Measurements from ENCODE around the gene TMOD3. TPM values are rescaled to one million over a fixed set of nuclear protein-coding genes. Genes with fewer than 3 reads are reported as not detected.

Gene TMOD3
- total RNA-seq, 1 donor from 2014 or later, result 59.2 TPM

DNA sequence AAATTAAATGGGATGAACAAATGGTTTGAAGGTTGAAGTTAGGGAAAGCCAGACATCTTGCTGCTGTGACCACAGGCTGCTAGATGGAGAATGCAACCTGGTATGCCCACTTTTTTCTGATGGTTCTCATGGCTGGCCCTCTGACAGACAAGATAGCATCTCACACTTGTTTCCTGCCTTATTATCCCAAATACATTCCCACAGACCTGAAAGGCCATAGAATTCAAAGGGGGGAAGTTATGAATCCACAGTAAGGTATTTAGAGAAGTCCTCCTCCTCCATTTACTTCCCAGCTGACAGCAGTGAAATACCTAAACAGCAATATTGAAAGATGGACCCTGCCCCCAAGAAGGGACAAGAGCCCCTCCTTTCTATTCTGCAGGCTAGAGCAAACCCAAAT is 109.8 kb downstream of the TMOD3 start:
- Mint-ChIP-seq H3K4me1 (ENCODE audit: low read depth) (peaks cover 15% of the 10 kb centered on the region), H3K4me3 (no peak overlapping the region), H3K36me3 (ENCODE audit: low read depth) (peaks cover 29% of the 10 kb centered on the region), H3K27ac (no peak overlapping the region), H3K27me3 (ENCODE audit: insufficient read depth) (no peaks in the 10 kb centered on the region), H3K9me3 (no peaks in the 10 kb centered on the region)
- intact Hi-C loops (cut with micrococcal nuclease), result no loop called here
- DNase-seq (ENCODE audit: low spot score), result no peak

GRCh38 chr15:51947124-51947523 is 117.7 kb downstream of the TMOD3 start:
- Mint-ChIP-seq H3K36me3 (ENCODE audit: low read depth) (peaks cover 44% of the 10 kb centered on the region), H3K27me3 (ENCODE audit: insufficient read depth) (no peaks in the 10 kb centered on the region), H3K4me1 (ENCODE audit: low read depth) (no peaks in the 10 kb centered on the region), H3K4me3 (no peak overlapping the region), H3K9me3 (no peaks in the 10 kb centered on the region), H3K27ac (no peak overlapping the region)
- intact Hi-C loops (cut with micrococcal nuclease), result no loop called here
- no peak for DNase-seq (ENCODE audit: low spot score)

DNA sequence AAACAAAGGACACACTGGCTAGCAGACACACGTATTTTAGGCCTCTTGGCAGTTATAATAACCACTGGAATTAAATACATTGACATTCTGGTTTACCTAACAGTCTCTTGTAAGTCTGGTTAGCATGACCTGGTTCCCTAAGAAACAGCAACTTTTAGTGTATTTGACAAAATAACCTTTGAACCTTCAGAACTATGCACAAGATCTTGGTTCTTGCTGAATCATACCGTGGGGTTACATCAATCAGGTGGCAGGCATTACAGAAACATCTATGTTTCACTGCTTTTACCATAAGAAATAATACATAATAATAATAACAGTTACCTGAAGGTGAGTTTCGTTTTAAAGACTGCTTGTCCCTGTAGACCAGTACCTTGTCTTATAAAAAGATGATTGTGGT is 123.4 kb downstream of the TMOD3 start:
- DNase-seq (ENCODE audit: low spot score), result no peak
- Mint-ChIP-seq H3K36me3 (ENCODE audit: low read depth) (peaks cover 55% of the 10 kb centered on the region), H3K27ac (no peak overlapping the region), H3K9me3 (no peaks in the 10 kb centered on the region), H3K27me3 (ENCODE audit: insufficient read depth) (no peaks in the 10 kb centered on the region), H3K4me3 (no peak overlapping the region), H3K4me1 (ENCODE audit: low read depth) (no peaks in the 10 kb centered on the region)
- intact Hi-C loops (cut with micrococcal nuclease), result no loop called here

DNA sequence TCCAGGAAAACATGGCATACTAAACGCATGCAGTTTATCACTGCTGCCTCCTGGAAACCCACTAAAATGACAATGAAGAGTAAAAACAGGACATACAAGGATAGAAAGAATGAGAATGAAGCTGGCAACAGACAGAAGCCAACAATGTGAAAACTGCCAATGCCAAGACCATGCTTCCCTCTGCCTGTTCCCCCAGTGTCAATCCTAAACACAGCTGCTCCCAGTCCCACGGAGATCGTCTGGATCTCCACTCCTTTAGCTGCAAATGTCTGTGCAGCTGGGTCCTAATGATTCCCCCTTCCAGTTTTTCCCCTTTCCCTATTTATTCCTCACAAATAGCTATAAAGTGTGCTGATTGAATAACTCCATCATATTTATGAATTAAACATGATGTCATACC is 126.1 kb downstream of the TMOD3 start:
- no peak overlapping the region for H3K27ac Mint-ChIP-seq
- peaks cover 7% of the 10 kb centered on the region for H3K4me1 Mint-ChIP-seq (ENCODE audit: low read depth)
- H3K36me3 Mint-ChIP-seq (ENCODE audit: low read depth), result peaks cover 56% of the 10 kb centered on the region
- no peak overlapping the region for H3K4me3 Mint-ChIP-seq
- intact Hi-C loops (cut with micrococcal nuclease), result no loop called here
- H3K27me3 Mint-ChIP-seq (ENCODE audit: insufficient read depth), result no peaks in the 10 kb centered on the region
- H3K9me3 Mint-ChIP-seq, result no peaks in the 10 kb centered on the region
- DNase-seq (ENCODE audit: low spot score), result no peak

Other genes with a start within 250 kb of the TMOD3 start
- gene DMXL2, start 206.9 kb upstream of the TMOD3 start, total RNA-seq, result 2.4 and 3.8 TPM in 2 replicates
- gene SCG3, start 148.2 kb upstream of the TMOD3 start, total RNA-seq, result not detected in 2 replicates
- 16.0 and 16.5 TPM in 2 replicates for gene LYSMD2, start 92.0 kb upstream of the TMOD3 start, total RNA-seq
- gene TMOD2, start 78.1 kb upstream of the TMOD3 start, total RNA-seq, result 4.1 and 4.5 TPM in 2 replicates
- 36.3 and 36.5 TPM in 2 replicates for gene LEO1, start 142.1 kb downstream of the TMOD3 start, total RNA-seq
- 57.3 and 57.9 TPM in 2 replicates for gene MAPK6, start 189.6 kb downstream of the TMOD3 start, total RNA-seq

Measured in activated T-helper 1 cell treated with anti-CD3 and anti-CD28 coated beads, Interleukin-12 subunit alpha, Interleukin-12 subunit beta, Interleukin-2, Interleukin-4 antibody, amounts not matched to agents 30 ng/mL and 10 ng/mL and 1 ng/mL, durations not matched to agents 14 hours and 24 hours and 36 hours (primary cell).